GM12878 (cell line): Measurements from ENCODE around the gene RUSC1. TPM values are rescaled to one million over a fixed set of nuclear protein-coding genes. Genes with fewer than 3 reads are reported as not detected.

ENCODE experiments used
- ATAC-seq: fragments of 200-7000 bp; cut with Tn5 transposase; 3 replicates; pipeline ENCODE4 v1.9.1; 2020; ENCODE audit warnings: mild to moderate bottlenecking, moderate library complexity
- BruUV-seq: library from RNA; stranded (reverse); fragments of 400-500 nt; replicated peaks from 2 replicates; lab custom pipeline; 2021; lab: Mats Ljungman, UMichigan
- CTCF ChIA-PET: fragments of 300-600 bp; sonication (Branson Sonifier 250); formaldehyde crosslinking; extraction: SDS; loops from one replicate; lab custom pipeline; 2021; ENCODE audit warnings: inconsistent platforms; lab: Yijun Ruan, JAX
- POLR2A ChIA-PET: fragments of 350-600 bp; formaldehyde crosslinking; extraction: SDS; loops from one replicate; lab custom pipeline; 2021; ENCODE audit warnings: inconsistent platforms; lab: Charles Lee
- RAD21 ChIA-PET: fragments of 300-600 bp; sonication (Branson Sonifier 250); formaldehyde crosslinking; loops from one replicate; lab custom pipeline; 2023; ENCODE audit warnings: antibody characterized with exemption; ENCODE audit not compliant: unreplicated experiment; lab: Charles Lee
- SMC1A ChIA-PET: fragments of 300-600 bp; sonication (Branson Sonifier 250); formaldehyde crosslinking; loops from one replicate; lab custom pipeline; 2023; ENCODE audit not compliant: unreplicated experiment, uncharacterized antibody; lab: Charles Lee
- DNase-seq: peaks from one replicate; pipeline ENCODE4 v3.0.0-alpha.2; 2011; ENCODE audit warnings: low read depth, low spot score
- FAIRE-seq: peaks from 3 replicates; lab custom pipeline; 2011; peaks lifted over from hg19 to GRCh38; lab: Jason Lieb, UNC
- H2AFZ ChIP-seq: 2 replicates; pipeline ENCODE4 v1.6.0; 2011; ENCODE audit warnings: low read depth, low read length, control low read depth; ENCODE audit not compliant: control insufficient read depth
- H3K27ac ChIP-seq: 2 replicates; pipeline ENCODE4 v1.5.1; 2011; ENCODE audit warnings: control low read depth; ENCODE audit not compliant: control insufficient read depth, insufficient read depth
- H3K27me3 ChIP-seq, 2 experiments: replicated peaks in 1 of 2; 2 replicates each; pipeline versions ENCODE4 v1.6.0 to v1.6.1; 2011; ENCODE audit warnings: low read length in 1 of 2; ENCODE audit not compliant: control insufficient read depth in 2 of 2, insufficient read depth in 2 of 2
- H3K36me3 ChIP-seq, 2 experiments: 2 replicates each; pipeline ENCODE4 v1.5.1; 2011; ENCODE audit warnings: low read length in 1 of 2; ENCODE audit not compliant: control insufficient read depth in 2 of 2, insufficient read depth in 2 of 2
- H3K4me1 ChIP-seq: 2 replicates; pipeline ENCODE4 v1.6.1; 2011; ENCODE audit warnings: mild to moderate bottlenecking, low read length, moderate library complexity, mixed read lengths; ENCODE audit not compliant: control insufficient read depth, insufficient read depth
- H3K4me2 ChIP-seq: 2 replicates; pipeline ENCODE4 v1.6.0; 2011; ENCODE audit warnings: control low read depth; ENCODE audit not compliant: control insufficient read depth, insufficient read depth
- H3K4me3 ChIP-seq: fragments of 200-600 bp; sonication (generic); 2 replicates; pipeline ENCODE4 v1.5.1; 2016
- H3K79me2 ChIP-seq: 2 replicates; pipeline ENCODE4 v1.6.0; 2011; ENCODE audit warnings: low read length; ENCODE audit not compliant: control insufficient read depth, insufficient read depth
- H3K9ac ChIP-seq: 2 replicates; pipeline ENCODE4 v1.8.0; 2011; ENCODE audit warnings: low read length, control low read depth, mixed read lengths; ENCODE audit not compliant: control insufficient read depth, insufficient read depth
- H3K9me3 ChIP-seq: replicated peaks from 3 replicates; pipeline ENCODE4 v1.5.1; 2011; ENCODE audit warnings: mild to moderate bottlenecking, low read length; ENCODE audit not compliant: control insufficient read depth, insufficient read depth
- H4K20me1 ChIP-seq: 2 replicates; pipeline ENCODE4 v1.6.0; 2011; ENCODE audit not compliant: control insufficient read depth, insufficient read depth
- ATF3 ChIP-seq: IDR thresholded peaks from 2 replicates; pipeline ENCODE4 v1.6.1; 2011; ENCODE audit warnings: low read depth, mild to moderate bottlenecking, low read length, moderate library complexity, borderline replicate concordance; ENCODE audit errors: extremely low read depth
- CBFB ChIP-seq: IDR thresholded peaks from 2 replicates; pipeline ENCODE4 v1.6.1; 2016; ENCODE audit warnings: antibody characterized with exemption, low read depth
- CEBPB ChIP-seq, 2 experiments: fragments of 150-350 bp in 1 of 2; IDR thresholded peaks; 2 replicates each; pipeline ENCODE4 v1.6.1; 2012 to 2014; ENCODE audit warnings: low read depth in 2 of 2, low read length in 2 of 2, borderline replicate concordance in 1 of 2, inconsistent platforms in 1 of 2
- EGR1 ChIP-seq, 2 experiments: IDR thresholded peaks; 1 replicate in 1 of 2; 2 replicates in 1 of 2; pipeline ENCODE4 v1.6.1; 2011 to 2012; ENCODE audit warnings: low read depth in 2 of 2, low read length in 2 of 2, borderline replicate concordance in 1 of 2, mild to moderate bottlenecking in 1 of 2, moderate library complexity in 1 of 2
- ELK1 ChIP-seq: IDR thresholded peaks from 2 replicates; pipeline ENCODE4 v1.6.1; 2012; ENCODE audit warnings: low read depth, low read length, improper control_type of control experiment
- IRF4 ChIP-seq: IDR thresholded peaks from 2 replicates; pipeline ENCODE4 v1.6.1; 2011; ENCODE audit warnings: low read depth, low read length
- MAX ChIP-seq: IDR thresholded peaks from 2 replicates; pipeline ENCODE4 v1.6.1; 2012; ENCODE audit warnings: low read depth, low read length, improper control_type of control experiment
- NKRF ChIP-seq: fragments of 450-650 bp; conservative IDR thresholded peaks from 2 replicates; pipeline ENCODE4 v1.6.1; 2017; ENCODE audit warnings: mild to moderate bottlenecking, moderate library complexity
- SIN3A ChIP-seq: IDR thresholded peaks from 2 replicates; pipeline ENCODE4 v1.6.1; 2012; ENCODE audit warnings: low read depth, low read length, improper control_type of control experiment
- SMAD1 ChIP-seq: fragments of 450-650 bp; IDR thresholded peaks from 2 replicates; pipeline ENCODE4 v1.6.1; 2018; ENCODE audit warnings: mild to moderate bottlenecking, low read depth; ENCODE audit not compliant: partially characterized antibody
- ZNF384 ChIP-seq: IDR thresholded peaks from 2 replicates; pipeline ENCODE4 v1.6.1; 2012; ENCODE audit warnings: low read depth, mild to moderate bottlenecking, low read length, improper control_type of control experiment, borderline replicate concordance
- ZNF687 ChIP-seq: fragments of 450-650 bp; IDR thresholded peaks from 2 replicates; pipeline ENCODE4 v1.6.1; 2017; ENCODE audit warnings: mild to moderate bottlenecking, moderate library complexity
- WGBS: methylation state at CpG from one replicate; pipeline ENCODE4 v1.1.6; 2016; ENCODE audit warnings: low lambda C conversion rate; ENCODE audit not compliant: insufficient replicate concordance, insufficient coverage; ENCODE audit errors: missing lambda C conversion rate; 5-methylcytosine and 5-hydroxymethylcytosine counted together
- in situ Hi-C: fragments of 300-500 bp; cut with MboI; formaldehyde crosslinking; loops from 9 replicates; pipeline ENCODE4 v1.14.3; 2018; ENCODE audit warnings: mixed read lengths
- intact Hi-C: fragments of 100-400 bp; cut with micrococcal nuclease; formaldehyde crosslinking; loops from one replicate; pipeline ENCODE4 v1.14.2; 2022; ENCODE audit not compliant: unreplicated experiment
- polyA plus RNA-seq, 11 experiments: library from polyadenylated mRNA; depleted of rRNA in 4 of 11; unstranded in 6 of 11; stranded (reverse) in 5 of 11; fragments of >200 nt; fragmentation: Nextera tagmentation in 4 of 11; fragmentation: Illumina TruSeq in 1 of 11; extraction: Ambion mirVana in 4 of 11; extraction: Trizol in 1 of 11; gene quantifications; 1 replicate in 1 of 11; 2 replicates in 10 of 11; pipeline versions ENCODE4 v1.2.1 to v1.2.3, GENCODE V29; 2011 to 2016; ENCODE audit warnings: inconsistent platforms in 2 of 11, missing spikeins in 2 of 11, low read depth in 1 of 11
- total RNA-seq, 4 experiments: library from RNA; depleted of rRNA in 3 of 4; stranded (reverse); fragments of >200 nt in 3 of 4; fragmentation: Illumina TruSeq in 1 of 4; extraction: Trizol in 1 of 4; gene quantifications; 2 replicates each; pipeline versions ENCODE4 v1.2.1 to v1.2.3, GENCODE V29; 2013 to 2021

The RUSC1 gene
- total and polyA plus RNA-seq, 10 of the 15 experiments (the other 5 are each of a cell fraction or from before 2014, with no cell fraction given) = 1.1 to 23.7 (median 12.3) TPM

GRCh38 chr1:155323729-155324036, 3.0 kb downstream of the RUSC1 start:
- peak overlapping the region; percentile 81 for H3K9ac ChIP-seq
- in situ Hi-C loops = no loop called here
- peak; percentile 35 for FAIRE-seq
- POLR2A ChIA-PET = interaction anchor here (0.9 to 4.3 kb wide), 13 partner anchors 15 to 129 kb away, joined by 3 to 28 read pairs (median 6); partner anchors contain the start of genes CLK2, FDPS, HCN3 and MTX1
- H3K27ac ChIP-seq = peak overlapping the region; percentile 66
- intact Hi-C loops = loop anchor here (1.0 to 5.0 kb wide), 4 partner anchors 46 to 269 kb away; partner anchors contain the start of genes HCN3 and THBS3
- peak overlapping the region; percentile 70 for H2AFZ ChIP-seq
- DNase-seq = no peak
- RAD21 ChIA-PET = interaction anchor here (0.6 to 5.4 kb wide), 24 partner anchors 11 to 324 kb away, joined by 3 to 81 read pairs (median 4); partner anchors contain the start of genes CLK2, FDPS, HCN3 and KRTCAP2
- H3K4me3 ChIP-seq = peak overlapping the region; percentile 88
- H3K4me1 ChIP-seq = peaks cover 7% of the 10 kb centered on the region
- no peaks in the 10 kb centered on the region for H4K20me1 ChIP-seq
- H3K4me2 ChIP-seq = peak overlapping the region; percentile 60
- under 1% methylated on average over 22 of the region's 29 CpGs for WGBS
- SMC1A ChIA-PET = interaction anchor here (0.6 to 6.8 kb wide), 11 partner anchors 16 to 181 kb away, joined by 3 to 57 read pairs (median 6); partner anchors contain the start of genes CLK2, FDPS and HCN3
- H3K9me3 ChIP-seq = no peaks in the 10 kb centered on the region
- ATAC-seq = peak; percentile 75
- BruUV-seq = no TSS peak
- no peaks in the 10 kb centered on the region for H3K27me3 ChIP-seq
- CTCF ChIA-PET = interaction anchor here (0.7 to 9.6 kb wide), 27 partner anchors 12 to 470 kb away, joined by 3 to 225 read pairs (median 4); partner anchors contain the start of genes CLK2, ENTREP3, FDPS and KRTCAP2
- no peaks in the 10 kb centered on the region; the same call in 1 of the 2 replicates for H3K79me2 ChIP-seq
- H3K36me3 ChIP-seq = peaks cover 6 to 8% of the 10 kb centered on the region in 2 experiments
- TF ChIP-seq CBFB (no peak), CEBPB (IDR thresholded peaks at IDR 0.05; ENCODE audit: borderline replicate concordance in 1 of 2, low read depth in 2 of 2, low read length in 2 of 2) (no peak), ZNF687 (no peak), IRF4 (no peak), ELK1 (0 out of 2 replicates have a peak, but pooled peaks have one; percentile 42), NKRF (no peak), ZNF384 (0 out of 2 replicates have a peak, but pooled peaks have one; percentile 46), SIN3A (peak; percentile 11; the same call in 1 of the 2 replicates), ATF3 (no peak), EGR1 (IDR thresholded peaks at IDR 0.05; ENCODE audit: borderline replicate concordance in 1 of 2, low read depth in 2 of 2, low read length in 2 of 2) (0 out of 3 replicates have a peak, but pooled peaks of 1 of the 2 experiments have one; percentile 39), SMAD1 (peak; percentile 43), MAX (no peak; the same call in 1 of the 2 replicates)
